Mucosa of stomach (tissue), 1 donor: ENCODE results near the gene UQCR10.
"Not testable (repeated sequence)": the region's sequence is repeated elsewhere in the genome, so short reads cannot be mapped to it uniquely, and the experiment has no call there.

Experiments
- H3K27me3 ChIP-seq: one replicate; pipeline ENCODE4 v1.7.0; 2013; ENCODE audit warnings: mild to moderate bottlenecking, low read length; ENCODE audit not compliant: control insufficient read depth, insufficient read depth
- H3K36me3 ChIP-seq: one replicate; pipeline ENCODE4 v1.7.0; 2013; ENCODE audit warnings: low read length; ENCODE audit not compliant: control insufficient read depth, insufficient read depth
- H3K4me1 ChIP-seq: one replicate; pipeline ENCODE4 v1.7.0; 2013; ENCODE audit warnings: mild to moderate bottlenecking, low read length; ENCODE audit not compliant: control insufficient read depth, insufficient read depth
- H3K4me3 ChIP-seq: one replicate; pipeline ENCODE4 v1.7.0; 2013; ENCODE audit warnings: low read length
- H3K9ac ChIP-seq: one replicate; pipeline ENCODE4 v1.7.0; 2013; ENCODE audit warnings: mild to moderate bottlenecking, low read length, moderate library complexity
- H3K9me3 ChIP-seq: one replicate; pipeline ENCODE4 v1.7.0; 2013; ENCODE audit warnings: mild to moderate bottlenecking, low read length, moderate library complexity; ENCODE audit not compliant: control insufficient read depth
- donor health status: Pancreatic carcinoma.

UQCR10 gene

DNA sequence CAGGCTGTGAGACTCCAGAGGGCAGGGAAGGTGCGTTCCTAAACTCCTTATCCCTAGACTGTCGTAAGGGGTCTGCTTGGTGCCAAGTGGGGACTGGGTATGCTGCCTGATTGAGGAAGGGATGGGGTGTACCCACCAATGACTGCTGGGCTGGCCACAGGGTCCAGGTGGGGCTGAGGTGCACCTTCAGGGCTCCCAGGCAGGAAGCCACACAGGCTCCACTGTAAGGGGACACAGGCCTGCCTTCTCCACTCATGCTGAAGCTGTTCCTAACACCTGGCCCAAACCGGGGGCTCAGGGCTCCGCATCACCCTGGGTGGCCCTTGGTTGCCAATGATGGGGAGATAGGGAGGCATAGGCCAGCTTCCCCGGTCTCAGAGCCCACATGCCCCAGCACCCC is 27.0 kb upstream of the UQCR10 start:
- no peaks in the 10 kb centered on the region for H3K27me3 ChIP-seq
- H3K9ac ChIP-seq: no peak overlapping the region
- no peaks in the 10 kb centered on the region for H3K36me3 ChIP-seq
- H3K4me3 ChIP-seq: no peak overlapping the region
- no peaks in the 10 kb centered on the region for H3K4me1 ChIP-seq
- H3K9me3 ChIP-seq: no peaks in the 10 kb centered on the region

DNA sequence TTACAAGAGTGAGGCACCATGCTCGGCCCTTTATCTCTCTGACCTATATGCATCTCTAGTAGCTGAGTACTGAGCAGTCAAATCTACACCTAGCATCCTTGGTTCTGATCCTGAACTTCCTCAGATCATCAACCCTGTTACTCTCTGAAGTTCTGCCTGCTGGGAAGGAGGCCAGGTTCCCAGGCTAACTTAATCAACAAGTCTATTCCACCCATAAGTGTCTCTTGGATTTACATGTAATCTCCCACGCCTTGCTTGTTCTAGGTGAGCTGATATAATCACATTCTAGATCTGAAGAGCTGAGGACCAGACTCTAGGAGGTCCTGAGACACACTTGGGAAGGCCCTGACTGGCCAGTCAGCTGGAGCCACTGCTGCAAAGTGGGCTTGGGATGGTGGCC is 25.2 kb upstream of the UQCR10 start:
- Histone ChIP-seq H3K4me3 (no peak overlapping the region), H3K9me3 (no peaks in the 10 kb centered on the region), H3K4me1 (no peaks in the 10 kb centered on the region), H3K27me3 (no peaks in the 10 kb centered on the region), H3K9ac (no peak overlapping the region), H3K36me3 (no peaks in the 10 kb centered on the region)

DNA sequence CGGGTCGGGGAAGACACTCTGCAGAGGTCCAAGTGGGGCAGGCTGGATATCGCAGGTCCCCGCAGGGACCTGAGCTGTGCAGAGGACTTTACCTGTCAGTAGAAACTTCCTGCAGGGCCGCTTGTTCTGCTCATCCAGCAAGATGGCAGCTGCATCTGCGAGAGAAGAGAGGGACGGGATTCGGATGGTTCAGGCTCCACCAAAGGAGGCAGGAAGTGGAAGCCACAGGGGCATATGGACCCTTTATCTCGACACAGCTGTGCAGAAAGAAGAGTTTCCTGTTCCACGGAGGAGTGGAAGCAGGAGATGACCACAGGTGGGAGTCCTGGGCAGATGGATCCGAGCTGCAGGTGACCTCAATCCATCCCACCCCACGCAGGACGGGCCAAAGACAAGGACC is 24.8 kb upstream of the UQCR10 start:
- Histone ChIP-seq H3K9ac (no peak overlapping the region), H3K9me3 (no peaks in the 10 kb centered on the region), H3K36me3 (no peaks in the 10 kb centered on the region), H3K4me1 (no peaks in the 10 kb centered on the region), H3K4me3 (no peak overlapping the region), H3K27me3 (no peaks in the 10 kb centered on the region)

DNA sequence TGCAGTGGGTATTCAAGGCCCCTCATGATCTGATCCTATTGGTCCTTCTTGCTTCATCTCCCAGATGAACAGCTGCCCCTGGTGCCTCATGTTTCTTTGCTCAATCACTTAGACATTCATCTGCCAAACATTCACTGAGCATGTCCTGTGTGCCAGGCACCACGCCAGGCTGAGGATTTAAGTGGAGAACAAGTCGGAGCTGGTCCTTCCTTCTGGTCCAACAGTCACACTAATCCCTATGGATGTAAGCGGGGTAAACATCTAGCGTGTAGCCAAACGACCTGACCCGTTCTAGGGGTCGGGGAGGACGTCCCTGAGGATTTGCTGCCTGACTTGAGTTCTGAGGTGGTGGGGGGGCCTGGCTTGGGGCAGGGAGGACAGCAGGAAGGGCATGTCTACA is 22.3 kb upstream of the UQCR10 start:
- H3K27me3 ChIP-seq: no peaks in the 10 kb centered on the region
- H3K9me3 ChIP-seq: no peaks in the 10 kb centered on the region
- no peaks in the 10 kb centered on the region for H3K36me3 ChIP-seq
- no peak overlapping the region for H3K4me3 ChIP-seq
- H3K9ac ChIP-seq: no peak overlapping the region
- no peaks in the 10 kb centered on the region for H3K4me1 ChIP-seq

DNA sequence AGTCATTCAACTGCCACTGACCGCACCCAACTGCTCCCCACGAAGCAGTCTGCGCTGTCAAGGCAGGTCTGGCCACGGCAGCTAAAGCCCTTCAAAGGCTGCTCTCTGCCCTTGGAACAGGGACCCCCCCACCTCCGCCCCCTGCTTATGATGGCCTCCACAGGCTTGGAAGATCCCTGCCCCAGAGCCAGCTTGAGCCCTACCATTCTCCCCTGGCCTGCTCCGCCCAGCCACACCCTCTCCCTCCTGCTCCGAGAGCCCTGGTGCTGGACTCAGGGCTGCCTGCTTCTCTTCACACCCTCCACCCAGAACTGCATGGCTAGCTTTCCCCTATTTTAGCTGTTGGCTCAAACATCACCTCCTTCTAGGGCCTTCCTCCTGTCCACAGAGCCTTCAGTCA is 19.3 kb upstream of the UQCR10 start:
- H3K4me3 ChIP-seq: no peak overlapping the region

DNA sequence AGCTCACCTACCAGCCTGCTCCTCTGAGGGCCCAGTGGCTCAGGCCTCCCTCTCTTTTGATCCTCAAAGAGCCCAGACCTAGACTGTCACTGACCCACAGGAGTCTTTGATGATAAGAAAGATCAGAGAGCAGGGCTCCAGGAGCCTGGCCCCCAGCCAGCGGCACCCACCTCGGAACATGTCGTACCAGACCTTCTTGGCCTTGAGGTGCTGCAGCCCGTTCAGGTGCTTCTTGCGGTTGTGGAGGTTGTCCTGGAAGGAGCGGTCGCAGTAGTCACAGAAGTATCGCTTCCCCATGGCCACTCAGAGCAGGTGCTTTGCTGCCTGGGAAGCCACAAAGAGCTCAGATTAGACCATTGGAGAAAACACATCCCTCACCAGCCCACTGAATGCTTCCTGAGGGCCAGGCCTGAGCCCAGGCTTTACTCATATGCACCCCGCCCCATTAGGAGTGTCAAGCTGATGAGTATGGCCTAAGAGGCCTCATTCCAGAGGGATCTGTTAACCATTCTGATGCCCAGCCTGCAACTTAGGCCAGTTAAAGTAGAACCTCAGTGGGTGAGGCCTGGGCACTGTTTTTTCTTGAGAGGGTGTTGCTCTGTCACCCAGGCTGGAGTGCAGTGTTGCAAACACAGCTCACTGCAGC is 18.8 kb upstream of the UQCR10 start:
- Histone ChIP-seq H3K4me3 (no peak overlapping the region), H3K9me3 (no peaks in the 10 kb centered on the region), H3K9ac (no peak overlapping the region), H3K4me1 (no peaks in the 10 kb centered on the region), H3K27me3 (no peaks in the 10 kb centered on the region), H3K36me3 (no peaks in the 10 kb centered on the region)

More for the DNA sequence above, 19.3 kb upstream of the UQCR10 start:
- Histone ChIP-seq H3K9ac (no peak overlapping the region), H3K9me3 (no peaks in the 10 kb centered on the region), H3K4me1 (no peaks in the 10 kb centered on the region), H3K36me3 (no peaks in the 10 kb centered on the region), H3K27me3 (no peaks in the 10 kb centered on the region)

DNA sequence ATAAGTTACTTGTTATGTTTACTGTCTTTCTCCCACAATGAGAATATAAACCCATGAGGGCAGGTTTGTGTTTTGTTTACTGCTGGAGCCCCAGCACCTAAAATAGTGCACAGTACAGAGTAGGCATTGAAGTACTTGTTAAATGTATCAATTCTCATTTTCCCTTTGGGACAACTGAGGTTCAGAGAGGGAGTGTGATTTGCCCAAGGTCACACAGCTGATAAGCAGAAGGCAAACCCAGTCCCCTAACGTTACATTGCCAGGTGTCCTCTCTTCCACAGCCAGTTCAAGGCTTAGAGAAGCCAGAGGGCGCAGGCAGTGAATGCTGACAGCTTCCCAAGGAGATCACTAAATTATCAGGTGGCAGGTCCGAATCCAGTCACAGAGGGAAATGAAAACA is 17.1 kb upstream of the UQCR10 start:
- Histone ChIP-seq H3K36me3 (no peaks in the 10 kb centered on the region), H3K27me3 (no peaks in the 10 kb centered on the region), H3K4me3 (no peak overlapping the region), H3K9me3 (no peaks in the 10 kb centered on the region), H3K9ac (no peak overlapping the region), H3K4me1 (no peaks in the 10 kb centered on the region)

DNA sequence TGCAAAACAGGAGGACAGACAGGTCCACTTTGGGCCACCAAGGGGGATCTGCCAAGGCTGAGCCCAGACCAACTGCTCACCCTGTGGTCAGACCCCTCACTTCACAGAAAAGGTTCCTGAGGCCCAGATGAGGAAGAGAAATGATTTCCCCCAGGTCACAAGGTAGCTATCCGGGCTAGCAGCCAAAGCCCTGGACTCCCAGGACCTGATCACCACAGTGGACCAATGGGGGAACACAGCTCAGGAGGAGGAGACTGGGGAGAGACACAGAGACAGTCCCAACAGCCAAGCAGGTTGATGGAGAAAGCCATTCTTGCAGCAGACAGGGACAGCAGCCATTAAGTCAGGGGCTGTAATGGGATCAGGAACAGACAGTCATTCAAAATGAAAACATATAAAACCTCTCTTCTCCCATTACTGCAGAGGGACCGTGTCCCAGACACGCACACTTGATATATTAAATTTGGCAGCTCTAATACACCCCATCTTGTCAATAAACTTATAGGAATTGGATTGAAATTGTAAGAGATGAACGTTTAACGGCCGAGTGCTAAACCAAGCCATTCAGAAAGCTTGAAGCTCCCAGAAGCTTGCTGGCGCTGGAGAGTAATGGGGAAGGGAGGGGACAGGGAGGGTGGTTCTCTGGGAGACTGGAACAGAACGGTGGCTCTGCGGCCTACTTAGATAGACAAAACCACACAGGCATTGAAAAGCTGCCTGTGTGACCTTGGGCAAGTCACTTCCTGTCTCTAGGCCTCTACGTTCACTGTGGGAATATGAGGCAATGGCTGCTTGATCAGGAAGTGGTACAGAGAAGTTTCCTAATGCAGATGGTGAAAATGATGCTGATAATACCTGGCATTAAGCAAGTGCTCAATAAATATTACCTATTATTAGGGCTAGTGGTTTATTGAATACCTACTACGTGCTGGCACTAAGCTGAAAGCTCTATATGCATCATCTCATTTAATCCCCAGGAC is 16.3 kb upstream of the UQCR10 start:
- Histone ChIP-seq H3K36me3 (no peaks in the 10 kb centered on the region), H3K9ac (no peak overlapping the region), H3K4me1 (no peaks in the 10 kb centered on the region), H3K9me3 (no peaks in the 10 kb centered on the region), H3K4me3 (no peak overlapping the region), H3K27me3 (no peaks in the 10 kb centered on the region)

DNA sequence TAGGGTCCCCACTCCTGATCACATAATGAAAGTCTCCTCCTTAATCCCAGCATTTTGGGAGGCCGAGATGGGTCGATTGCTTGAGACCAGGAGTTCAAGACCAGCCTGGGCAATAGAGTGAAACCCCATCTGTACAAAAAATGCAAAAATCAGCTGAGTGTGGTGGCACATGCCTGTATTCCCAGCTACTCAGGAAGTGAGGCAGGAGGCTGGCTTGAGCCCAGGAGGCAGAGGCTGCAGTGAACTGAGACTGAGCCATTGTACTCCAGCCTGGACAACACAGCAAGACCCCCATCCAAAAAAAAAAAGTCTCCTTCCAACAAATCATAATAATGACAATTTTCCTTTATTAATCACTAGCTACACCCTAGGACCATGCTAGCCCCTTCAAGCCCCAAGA is 15.5 kb upstream of the UQCR10 start:
- no peak overlapping the region for H3K4me3 ChIP-seq
- no peaks in the 10 kb centered on the region for H3K36me3 ChIP-seq
- no peak overlapping the region for H3K9ac ChIP-seq
- no peaks in the 10 kb centered on the region for H3K4me1 ChIP-seq
- H3K9me3 ChIP-seq: no peaks in the 10 kb centered on the region
- H3K27me3 ChIP-seq: no peaks in the 10 kb centered on the region

DNA sequence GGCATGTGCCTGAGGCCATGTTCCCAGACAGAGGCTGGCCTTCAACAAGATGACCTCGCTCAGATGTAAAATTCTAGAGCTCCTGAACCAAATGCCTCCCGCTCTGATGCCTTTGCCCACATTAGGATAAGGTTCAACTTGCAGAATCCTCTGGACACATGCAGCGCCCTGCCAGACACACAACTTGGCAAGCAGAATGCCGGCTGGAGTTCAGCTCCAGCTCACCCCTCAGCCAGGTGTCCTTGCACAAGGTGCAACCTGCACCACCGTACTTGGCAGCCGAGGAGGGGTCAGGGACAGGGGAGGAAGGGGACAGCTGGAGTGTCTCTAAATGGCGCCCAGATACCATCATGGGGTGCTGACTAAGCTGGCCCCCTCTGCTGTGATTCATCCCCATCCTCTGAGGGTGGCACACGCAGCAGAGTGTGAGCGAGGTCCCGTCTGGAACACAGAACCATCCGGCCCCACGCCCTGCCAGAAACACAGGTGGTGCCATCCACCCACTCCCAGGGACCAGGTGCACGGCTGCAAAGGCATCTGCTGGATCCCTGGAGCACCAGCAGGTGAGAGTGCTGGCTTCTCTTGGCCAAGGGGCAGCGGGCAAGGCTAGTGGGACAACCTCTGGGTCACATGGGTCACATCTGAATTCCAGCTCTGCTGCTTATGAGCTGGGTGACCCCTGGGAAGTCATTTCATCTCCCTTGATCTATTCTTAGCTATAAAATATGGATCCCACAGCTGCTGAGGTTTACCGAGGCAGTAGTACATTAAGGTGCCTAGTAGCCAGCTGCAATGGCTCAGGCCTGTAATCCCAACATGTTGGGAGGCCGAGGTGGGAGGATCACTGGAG is 13.1 kb upstream of the UQCR10 start:
- Histone ChIP-seq H3K36me3 (no peaks in the 10 kb centered on the region), H3K4me3 (no peak overlapping the region), H3K27me3 (no peaks in the 10 kb centered on the region), H3K9ac (no peak overlapping the region), H3K9me3 (no peaks in the 10 kb centered on the region), H3K4me1 (no peaks in the 10 kb centered on the region)

DNA sequence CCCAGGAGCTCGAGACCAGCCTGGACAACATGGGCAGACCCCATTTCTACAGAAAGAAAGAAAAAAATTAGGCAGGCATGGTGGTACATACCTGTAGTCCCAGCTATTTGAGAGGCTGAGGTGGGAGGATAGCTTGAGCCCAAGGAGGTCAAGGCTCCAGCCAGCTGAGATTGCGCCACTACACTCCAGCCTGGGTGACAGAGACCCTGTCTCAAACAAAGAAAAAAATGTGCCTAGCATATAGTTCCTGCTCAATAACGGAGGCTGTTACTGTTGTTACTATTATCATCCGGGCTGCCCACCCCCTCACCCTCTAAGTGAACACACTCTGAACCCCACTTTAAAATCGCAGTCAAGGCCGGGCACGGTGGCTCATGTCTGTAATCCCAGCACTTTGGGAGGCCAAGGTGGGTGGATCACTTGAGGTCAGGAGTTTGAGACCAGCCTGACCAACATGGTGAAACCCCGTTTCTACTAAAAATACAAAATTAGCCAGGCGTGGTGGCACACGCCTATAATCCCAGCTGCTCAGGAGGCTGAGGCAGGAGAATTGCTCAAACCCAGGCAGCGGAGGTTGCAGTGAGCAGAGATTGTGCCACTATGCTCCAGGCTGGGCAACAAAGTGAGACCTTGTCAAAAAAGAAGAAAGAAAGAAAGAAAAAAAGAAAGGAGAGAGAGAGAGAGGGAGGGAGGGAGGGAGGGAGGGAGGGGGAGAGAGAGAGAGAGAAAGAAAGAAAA is 12.3 kb upstream of the UQCR10 start:
- not testable (repeated sequence) for H3K9me3 ChIP-seq, H3K4me3 ChIP-seq, H3K4me1 ChIP-seq, H3K36me3 ChIP-seq, H3K9ac ChIP-seq, H3K27me3 ChIP-seq
